Measurements from ENCODE around the gene SDHB.

SDHB gene

GRCh38 chr1:17011092-17011438, 42.8 kb downstream of the SDHB start:
- no peak for DNase-seq

GRCh38 chr1:17009706-17010105, 44.1 kb downstream of the SDHB start:
- DNase-seq = no peak

GRCh38 chr1:17008208-17008855, 45.5 kb downstream of the SDHB start:
- no peak for DNase-seq

GRCh38 chr1:17007121-17007520, 46.7 kb downstream of the SDHB start:
- DNase-seq = no peak

- no peak for DNase-seq
These were observed 48.5 kb downstream of the SDHB start for GRCh38 chr1:17005365-17005740.

- no peak for DNase-seq
These were observed 49.1 kb downstream of the SDHB start for GRCh38 chr1:17004466-17005364.

- DNase-seq = no peak
These were observed 51.3 kb downstream of the SDHB start for GRCh38 chr1:17002524-17002902.

GRCh38 chr1:17001760-17002523, 51.9 kb downstream of the SDHB start:
- DNase-seq = no peak

GRCh38 chr1:16999863-17000262, 54.0 kb downstream of the SDHB start:
- no peak for DNase-seq

GRCh38 chr1:16998589-16998988, 55.2 kb downstream of the SDHB start:
- DNase-seq = no peak

- DNase-seq = no peak
These were observed 57.0 kb downstream of the SDHB start for GRCh38 chr1:16996845-16997244.

GRCh38 chr1:16993521-16994038, 60.3 kb downstream of the SDHB start:
- no peak for DNase-seq

- DNase-seq = no peak
These were observed 61.2 kb downstream of the SDHB start for GRCh38 chr1:16992675-16993074.

- DNase-seq = no peak
These were observed 61.7 kb downstream of the SDHB start for GRCh38 chr1:16992102-16992501.

- DNase-seq = no peak
These were observed 62.3 kb downstream of the SDHB start for GRCh38 chr1:16991571-16991970.

- no peak for DNase-seq
These were observed 64.0 kb downstream of the SDHB start for GRCh38 chr1:16989676-16990391.

- DNase-seq = no peak
These were observed 65.6 kb downstream of the SDHB start for GRCh38 chr1:16988210-16988609.

GRCh38 chr1:16986962-16987361, 66.9 kb downstream of the SDHB start:
- DNase-seq = no peak

- DNase-seq = no peak
These were observed 67.3 kb downstream of the SDHB start for GRCh38 chr1:16986560-16986959.

GRCh38 chr1:16986113-16986512, 67.7 kb downstream of the SDHB start:
- no peak for DNase-seq

GRCh38 chr1:16984717-16985116, 69.1 kb downstream of the SDHB start:
- DNase-seq = no peak

GRCh38 chr1:16983649-16984048, 70.2 kb downstream of the SDHB start:
- DNase-seq = no peak

- no peak for DNase-seq
These were observed 70.9 kb downstream of the SDHB start for GRCh38 chr1:16982902-16983301.
